ENCODE data around the gene DDO. TPM values are rescaled to one million over a fixed set of nuclear protein-coding genes. Genes with fewer than 3 reads are reported as not detected.

The DDO gene
- total RNA-seq, 1 donor from 2014 or later = not detected

DNA sequence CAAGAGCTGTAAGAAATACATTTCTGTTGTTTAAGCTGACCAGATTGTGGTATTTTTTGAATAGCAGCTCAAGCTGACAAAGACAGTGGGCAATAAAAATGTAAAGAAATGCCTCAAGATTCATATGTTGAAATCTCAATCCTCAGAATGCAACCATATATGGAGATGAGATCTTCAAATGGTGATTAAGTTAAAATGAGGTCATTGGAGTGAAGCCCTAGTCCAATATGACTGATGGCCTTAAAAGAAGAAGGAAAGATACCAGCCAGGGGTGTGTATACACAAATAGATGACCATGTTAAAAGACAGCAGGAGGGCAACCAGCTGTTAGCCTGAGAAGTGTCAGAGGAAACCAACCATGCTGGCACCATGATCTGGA, 7.1 kb upstream of the DDO start:
- TF ChIP-seq, protein P1, sequence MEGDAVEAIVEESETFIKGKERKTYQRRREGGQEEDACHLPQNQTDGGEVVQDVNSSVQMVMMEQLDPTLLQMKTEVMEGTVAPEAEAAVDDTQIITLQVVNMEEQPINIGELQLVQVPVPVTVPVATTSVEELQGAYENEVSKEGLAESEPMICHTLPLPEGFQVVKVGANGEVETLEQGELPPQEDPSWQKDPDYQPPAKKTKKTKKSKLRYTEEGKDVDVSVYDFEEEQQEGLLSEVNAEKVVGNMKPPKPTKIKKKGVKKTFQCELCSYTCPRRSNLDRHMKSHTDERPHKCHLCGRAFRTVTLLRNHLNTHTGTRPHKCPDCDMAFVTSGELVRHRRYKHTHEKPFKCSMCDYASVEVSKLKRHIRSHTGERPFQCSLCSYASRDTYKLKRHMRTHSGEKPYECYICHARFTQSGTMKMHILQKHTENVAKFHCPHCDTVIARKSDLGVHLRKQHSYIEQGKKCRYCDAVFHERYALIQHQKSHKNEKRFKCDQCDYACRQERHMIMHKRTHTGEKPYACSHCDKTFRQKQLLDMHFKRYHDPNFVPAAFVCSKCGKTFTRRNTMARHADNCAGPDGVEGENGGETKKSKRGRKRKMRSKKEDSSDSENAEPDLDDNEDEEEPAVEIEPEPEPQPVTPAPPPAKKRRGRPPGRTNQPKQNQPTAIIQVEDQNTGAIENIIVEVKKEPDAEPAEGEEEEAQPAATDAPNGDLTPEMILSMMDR (IDR thresholded peaks at IDR 0.05; ENCODE audit: unreplicated experiment) = no peak
- Mint-ChIP-seq H3K36me3 (ENCODE audit: low read depth, unreplicated experiment) (no peaks in the 10 kb centered on the region), H3K4me3 (ENCODE audit: unreplicated experiment) (no peak overlapping the region), H3K27me3 (ENCODE audit: unreplicated experiment) (no peaks in the 10 kb centered on the region), H3K4me1 (ENCODE audit: unreplicated experiment) (no peaks in the 10 kb centered on the region), H3K9me3 (ENCODE audit: unreplicated experiment) (no peaks in the 10 kb centered on the region), H3K27ac (ENCODE audit: unreplicated experiment) (no peak overlapping the region)
- no peak for DNase-seq (ENCODE audit: low spot score)

DNA sequence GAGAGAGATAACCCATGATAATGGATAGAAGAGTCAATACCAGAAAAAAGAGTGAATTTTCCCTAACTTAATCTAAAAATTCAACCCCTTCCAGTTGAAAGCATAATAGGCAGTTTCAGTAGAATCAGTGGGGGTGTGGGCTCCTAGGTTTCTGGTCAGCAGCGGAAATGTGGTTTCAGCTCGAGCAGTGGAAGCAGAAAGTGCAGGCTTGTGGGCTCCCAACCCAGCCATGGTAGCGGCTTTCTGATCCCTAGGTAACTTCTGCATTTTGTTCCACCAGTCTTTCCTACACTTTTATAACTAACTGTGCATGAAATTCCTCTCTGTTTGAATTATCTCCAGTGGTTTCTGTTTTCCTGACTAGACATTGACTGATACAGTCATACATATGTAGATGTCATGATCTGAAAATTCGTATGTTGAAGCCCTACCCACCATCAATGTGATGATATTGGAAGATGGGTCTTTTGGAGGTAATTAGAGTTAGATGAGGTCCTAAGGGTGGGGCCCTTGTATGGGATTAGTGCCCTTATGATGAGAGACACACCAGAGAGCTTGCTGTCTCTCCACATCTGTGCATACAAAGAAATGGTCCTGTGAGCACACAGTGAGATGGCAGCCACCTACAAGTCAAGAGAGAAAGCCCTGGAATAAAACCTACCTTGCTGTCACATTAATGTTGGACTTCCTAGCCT, 6.5 kb upstream of the DDO start:
- H3K9me3 Mint-ChIP-seq (ENCODE audit: unreplicated experiment) = no peaks in the 10 kb centered on the region
- no peaks in the 10 kb centered on the region for H3K36me3 Mint-ChIP-seq (ENCODE audit: low read depth, unreplicated experiment)
- H3K4me1 Mint-ChIP-seq (ENCODE audit: unreplicated experiment) = no peaks in the 10 kb centered on the region
- no peak overlapping the region for H3K27ac Mint-ChIP-seq (ENCODE audit: unreplicated experiment)
- no peak overlapping the region for H3K4me3 Mint-ChIP-seq (ENCODE audit: unreplicated experiment)
- DNase-seq (ENCODE audit: low spot score) = no peak
- H3K27me3 Mint-ChIP-seq (ENCODE audit: unreplicated experiment) = no peaks in the 10 kb centered on the region
- TF ChIP-seq, protein P1 (IDR thresholded peaks at IDR 0.05; ENCODE audit: unreplicated experiment) = no peak

- DNase-seq (ENCODE audit: low spot score) = no peak
- Mint-ChIP-seq H3K27me3 (ENCODE audit: unreplicated experiment) (no peaks in the 10 kb centered on the region), H3K27ac (ENCODE audit: unreplicated experiment) (no peak overlapping the region), H3K36me3 (ENCODE audit: low read depth, unreplicated experiment) (no peaks in the 10 kb centered on the region), H3K9me3 (ENCODE audit: unreplicated experiment) (no peaks in the 10 kb centered on the region), H3K4me3 (ENCODE audit: unreplicated experiment) (no peak overlapping the region), H3K4me1 (ENCODE audit: unreplicated experiment) (no peaks in the 10 kb centered on the region)
- TF ChIP-seq, protein P1 (IDR thresholded peaks at IDR 0.05; ENCODE audit: unreplicated experiment) = no peak
Observed at GRCh38 chr6:110419028-110419739, 3.8 kb upstream of the DDO start.

GRCh38 chr6:110418594-110418993, 3.2 kb upstream of the DDO start:
- Mint-ChIP-seq H3K27ac (ENCODE audit: unreplicated experiment) (no peak overlapping the region), H3K4me1 (ENCODE audit: unreplicated experiment) (no peaks in the 10 kb centered on the region), H3K36me3 (ENCODE audit: low read depth, unreplicated experiment) (no peaks in the 10 kb centered on the region), H3K4me3 (ENCODE audit: unreplicated experiment) (no peak overlapping the region), H3K27me3 (ENCODE audit: unreplicated experiment) (no peaks in the 10 kb centered on the region), H3K9me3 (ENCODE audit: unreplicated experiment) (no peaks in the 10 kb centered on the region)
- DNase-seq (ENCODE audit: low spot score) = no peak
- TF ChIP-seq, protein P1 (IDR thresholded peaks at IDR 0.05; ENCODE audit: unreplicated experiment) = no peak

GRCh38 chr6:110414669-110415068, 706 bp downstream of the DDO start:
- no peak for DNase-seq (ENCODE audit: low spot score)
- no peak overlapping the region for H3K4me3 Mint-ChIP-seq (ENCODE audit: unreplicated experiment)
- no peaks in the 10 kb centered on the region for H3K27me3 Mint-ChIP-seq (ENCODE audit: unreplicated experiment)
- no peaks in the 10 kb centered on the region for H3K36me3 Mint-ChIP-seq (ENCODE audit: low read depth, unreplicated experiment)
- TF ChIP-seq, protein P1 (IDR thresholded peaks at IDR 0.05; ENCODE audit: unreplicated experiment) = no peak
- H3K4me1 Mint-ChIP-seq (ENCODE audit: unreplicated experiment) = no peaks in the 10 kb centered on the region
- no peaks in the 10 kb centered on the region for H3K9me3 Mint-ChIP-seq (ENCODE audit: unreplicated experiment)
- H3K27ac Mint-ChIP-seq (ENCODE audit: unreplicated experiment) = no peak overlapping the region
